Thyroid gland (tissue), 4 donors: ENCODE results near the gene CACNA1I. TPM values are rescaled to one million over a fixed set of nuclear protein-coding genes. Genes with fewer than 3 reads are reported as not detected.
A peak's percentile ranks its signal among the peaks of the same experiment; 100 is the strongest.

Experiments used
- DNase-seq, 2 donors: peaks; one replicate each; pipeline ENCODE4 v3.0.0-alpha.2; 2019
- H3K27ac ChIP-seq, 3 donors: fragments of 200-600 bp; sonication (generic); 1 replicate in 2 of 3; 2 replicates in 1 of 3; pipeline ENCODE4 v1.5.1; 2016 to 2019; ENCODE audit warnings: mild to moderate bottlenecking in 1 of 3, moderate library complexity in 1 of 3
- H3K27me3 ChIP-seq: fragments of 200-600 bp; sonication (generic); one replicate; pipeline ENCODE4 v1.5.1; 2019
- H3K36me3 ChIP-seq, 2 donors: fragments of 200-600 bp; sonication (generic); one replicate each; pipeline ENCODE4 v1.5.1; 2016 to 2019
- H3K4me1 ChIP-seq, 2 donors: fragments of 200-600 bp; sonication (generic); one replicate each; pipeline ENCODE4 v1.5.1; 2017 to 2019
- H3K4me3 ChIP-seq, 3 donors: fragments of 200-600 bp; sonication (generic); replicated peaks in 1 of 3; 1 replicate in 2 of 3; 2 replicates in 1 of 3; pipeline ENCODE4 v1.5.1; 2016; ENCODE audit warnings: mild to moderate bottlenecking in 1 of 3
- H3K9me3 ChIP-seq: fragments of 200-600 bp; sonication (generic); one replicate; pipeline ENCODE4 v1.5.1; 2017
- CTCF ChIP-seq, 6 experiments: fragments of 200-600 bp in 3 of 6; fragments of 450-650 bp in 3 of 6; sonication (generic) in 3 of 6; IDR thresholded peaks; one replicate each; pipeline ENCODE4 v1.5.1; 2016 to 2019; ENCODE audit warnings: antibody characterized with exemption in 6 of 6, mild to moderate bottlenecking in 2 of 6, inconsistent platforms in 1 of 6, moderate library complexity in 1 of 6
- POLR2A ChIP-seq, 2 donors: fragments of 450-650 bp; IDR thresholded peaks; one replicate each; pipeline ENCODE4 v1.6.1; 2017; ENCODE audit warnings: antibody characterized with exemption in 2 of 2, mild to moderate bottlenecking in 2 of 2, moderate library complexity in 1 of 2
- WGBS, 2 donors: methylation state at CpG; one replicate each; pipeline ENCODE4 v1.1.5; 2017; 5-methylcytosine and 5-hydroxymethylcytosine counted together
- intact Hi-C: fragments of 100-400 bp; cut with DNase I; formaldehyde crosslinking; loops from one replicate; pipeline ENCODE4 v1.15.1; 2023
- total RNA-seq, 4 donors: library from RNA; depleted of rRNA; stranded (reverse); fragments of >200 nt; gene quantifications; one replicate each; pipeline ENCODE4 v1.2.3, GENCODE V29; 2016

Gene CACNA1I
- total RNA-seq, 4 donors from 2014 or later: 3.7 to 10.7 (median 6.4) TPM

DNA sequence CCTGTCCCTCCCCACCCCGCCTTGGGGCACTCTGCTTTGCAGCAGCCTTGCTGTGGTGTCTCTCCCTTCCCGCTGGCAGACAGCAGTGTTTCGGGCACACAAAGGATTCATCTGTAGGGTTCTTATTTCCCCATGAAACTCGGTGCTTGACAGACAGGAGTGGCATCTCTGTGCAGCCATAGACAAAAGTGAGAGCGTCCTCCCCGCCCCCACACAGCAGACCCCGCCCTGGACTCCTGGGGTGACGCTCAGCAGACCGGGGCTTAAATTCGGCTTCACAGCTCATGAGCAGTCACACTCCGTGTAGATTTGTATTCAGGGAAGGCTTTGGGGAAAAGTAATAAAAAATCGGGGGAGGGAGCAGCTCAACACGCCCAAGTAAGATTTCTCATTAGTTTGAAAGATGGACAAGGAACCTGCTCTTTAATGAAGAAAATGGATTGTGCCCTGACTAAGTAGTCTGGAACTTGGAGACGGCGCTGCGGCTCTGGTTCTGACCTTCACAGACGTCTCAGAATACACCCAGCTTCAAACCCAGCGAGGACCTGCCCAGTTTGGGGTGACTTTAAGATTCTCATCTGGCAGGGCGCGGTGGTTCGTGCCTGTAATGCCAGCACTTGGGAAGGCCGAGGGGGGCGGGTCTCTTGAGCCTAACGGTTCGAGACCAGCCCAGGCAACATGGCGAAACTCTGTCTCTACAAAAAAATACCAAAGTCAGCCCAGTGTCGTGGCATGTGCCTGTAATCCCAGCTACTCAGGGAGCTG lies 136.0 kb downstream of the CACNA1I start:
- no peak overlapping the region for H3K27ac ChIP-seq
- no peaks in the 10 kb centered on the region for H3K36me3 ChIP-seq
- DNase-seq: no peak
- TF ChIP-seq CTCF (IDR thresholded peaks at IDR 0.05) (no peak), POLR2A (IDR thresholded peaks at IDR 0.05) (no peak)
- WGBS, 2 donors: 75 to 78% methylated on average over 25 to 27 of the region's 27 CpGs
- no peaks in the 10 kb centered on the region for H3K9me3 ChIP-seq
- intact Hi-C loops: no loop called here
- H3K27me3 ChIP-seq: no peaks in the 10 kb centered on the region
- no peak overlapping the region for H3K4me3 ChIP-seq
- peaks cover 5 to 7% of the 10 kb centered on the region in 2 donors for H3K4me1 ChIP-seq

DNA sequence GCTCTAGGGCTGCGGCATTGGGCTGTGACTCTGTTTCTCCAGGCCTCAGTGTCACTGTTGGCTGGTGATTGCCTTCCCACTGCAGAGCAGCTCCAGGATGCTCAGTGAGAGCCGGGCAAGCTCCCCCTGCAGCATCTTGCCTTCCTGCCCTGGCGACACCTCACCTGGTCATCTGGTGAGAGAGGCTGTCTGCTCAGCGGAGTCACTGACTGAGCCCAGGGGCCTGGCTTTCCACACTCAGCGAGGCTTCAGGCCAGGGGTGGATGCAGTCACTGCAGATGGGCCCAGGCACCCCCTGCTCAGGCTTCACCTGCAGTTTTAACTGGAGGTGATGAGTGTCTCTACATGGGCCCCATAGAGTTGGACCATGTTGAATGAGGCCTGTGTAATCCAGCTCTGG lies 136.8 kb downstream of the CACNA1I start:
- DNase-seq: no peak
- Histone ChIP-seq H3K9me3 (no peaks in the 10 kb centered on the region), H3K27ac (no peak overlapping the region), H3K36me3 (no peaks in the 10 kb centered on the region), H3K4me3 (no peak overlapping the region), H3K27me3 (no peaks in the 10 kb centered on the region), H3K4me1 (peaks cover 5 to 7% of the 10 kb centered on the region in 2 donors)
- TF ChIP-seq CTCF (IDR thresholded peaks at IDR 0.05) (no peak), POLR2A (IDR thresholded peaks at IDR 0.05) (no peak)
- 86 to 96% methylated on average over 4 to 5 of the region's 5 CpGs for WGBS, 2 donors
- intact Hi-C loops: no loop called here

DNA sequence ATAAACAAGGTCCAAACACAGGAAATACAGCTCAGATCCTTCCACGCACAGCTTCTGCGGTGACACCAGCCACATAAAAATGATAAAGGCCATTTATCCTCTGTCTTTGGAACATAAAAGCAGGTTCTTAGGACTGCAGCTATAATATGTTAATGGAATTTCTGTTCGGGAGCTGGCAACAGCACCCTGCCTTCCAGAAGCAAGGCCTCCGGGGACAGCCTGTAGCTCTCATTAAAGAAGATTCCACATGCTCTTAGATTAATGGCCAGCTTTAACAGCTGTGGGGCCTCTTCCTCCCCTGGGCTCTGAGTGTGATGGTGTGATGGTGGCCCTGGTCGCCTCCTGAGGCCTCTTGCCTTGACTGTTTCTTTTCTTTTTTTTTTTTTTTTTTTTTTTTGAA lies 137.3 kb downstream of the CACNA1I start:
- Histone ChIP-seq H3K27me3 (no peaks in the 10 kb centered on the region), H3K9me3 (no peaks in the 10 kb centered on the region), H3K4me1 (peaks cover 5 to 7% of the 10 kb centered on the region in 2 donors), H3K4me3 (no peak overlapping the region), H3K36me3 (no peaks in the 10 kb centered on the region), H3K27ac (no peak overlapping the region)
- TF ChIP-seq POLR2A (IDR thresholded peaks at IDR 0.05) (no peak), CTCF (IDR thresholded peaks at IDR 0.05) (no peak)
- WGBS, 2 donors: 85 to 86% methylated on average over 5 of the region's 5 CpGs
- DNase-seq: no peak
- intact Hi-C loops: no loop called here

DNA sequence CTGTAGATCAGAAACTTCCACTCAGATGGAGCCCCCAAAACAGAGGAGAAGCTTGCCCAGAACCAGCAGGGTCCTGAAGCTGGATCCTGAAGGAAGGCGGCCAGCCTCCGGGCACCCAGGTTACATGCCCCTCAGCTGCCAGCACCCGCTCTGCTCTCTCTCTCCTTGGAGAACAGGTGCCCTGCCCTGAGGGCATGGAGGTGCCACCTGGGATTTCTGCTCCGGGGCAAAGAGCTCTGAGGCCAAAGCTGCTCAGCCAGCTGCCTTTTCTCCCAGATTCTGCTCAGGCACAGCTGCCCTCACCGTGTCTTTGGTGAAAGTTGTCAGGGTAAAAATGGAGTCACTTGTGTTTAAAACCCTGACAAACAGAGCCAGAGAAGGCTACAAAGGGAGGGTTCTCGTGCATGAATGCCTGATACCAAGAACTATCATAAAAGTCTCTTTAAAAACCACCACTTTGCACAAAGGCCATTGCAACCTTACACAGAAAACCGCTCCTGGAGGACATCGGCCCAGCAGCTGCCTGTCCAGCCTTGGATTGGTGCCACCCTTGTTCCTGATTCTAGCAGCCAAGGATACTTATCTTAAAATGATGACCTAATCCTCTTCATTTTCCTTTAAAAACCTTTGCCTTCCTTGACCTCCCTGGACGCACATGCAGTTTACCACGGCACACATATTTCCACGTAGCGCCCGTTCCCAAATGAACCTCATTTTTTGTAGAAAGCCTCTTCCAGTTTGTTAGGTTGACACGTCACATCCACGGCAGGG lies 140.0 kb downstream of the CACNA1I start:
- WGBS, 2 donors: 45 to 52% methylated on average over 12 to 15 of the region's 15 CpGs
- no peaks in the 10 kb centered on the region for H3K9me3 ChIP-seq

More for the DNA sequence above, 140.0 kb downstream of the CACNA1I start:
- Histone ChIP-seq H3K27me3 (no peaks in the 10 kb centered on the region), H3K27ac (no peak overlapping the region), H3K36me3 (no peaks in the 10 kb centered on the region), H3K4me3 (no peak overlapping the region), H3K4me1 (peaks cover 5 to 7% of the 10 kb centered on the region in 2 donors)
- intact Hi-C loops: no loop called here
- TF ChIP-seq CTCF (IDR thresholded peaks at IDR 0.05) (no peak), POLR2A (IDR thresholded peaks at IDR 0.05) (no peak)
- peak; percentile 73 to 74 for DNase-seq
